K562 (cell line): ENCODE results near the gene SEC22A. TPM values are rescaled to one million over a fixed set of nuclear protein-coding genes. Genes with fewer than 3 reads are reported as not detected.

Experiments used
- EHMT2 ChIP-seq: fragments of 450-650 bp; IDR thresholded peaks from 2 replicates; pipeline ENCODE4 v1.6.1; 2018; ENCODE audit warnings: antibody characterized with exemption
- ETV6 ChIP-seq, 3 experiments: fragments of 150-350 bp in 1 of 3; sonication (generic) in 1 of 3; formaldehyde crosslinking in 1 of 3; IDR thresholded peaks; 2 replicates each; pipeline versions ENCODE4 v1.6.1 to v1.8.0; 2014 to 2022; ENCODE audit warnings: borderline replicate concordance in 2 of 3, low read depth in 2 of 3, antibody characterized with exemption in 1 of 3, low read length in 1 of 3, mild to moderate bottlenecking in 1 of 3, missing genetic modification reagents in 1 of 3
- FOXP4 ChIP-seq: sonication (generic); formaldehyde crosslinking; IDR thresholded peaks from 2 replicates; pipeline ENCODE4 v1.8.0; 2022; ENCODE audit warnings: mild to moderate bottlenecking, missing genetic modification reagents, borderline replicate concordance
- HCFC1 ChIP-seq: IDR thresholded peaks from 2 replicates; pipeline ENCODE4 v1.6.1; 2012; ENCODE audit warnings: low read depth, low read length, improper control_type of control experiment
- JUND ChIP-seq, 2 experiments: IDR thresholded peaks; 2 replicates in 1 of 2; 3 replicates in 1 of 2; pipeline ENCODE4 v1.6.1; 2011; ENCODE audit warnings: borderline replicate concordance in 2 of 2, low read depth in 2 of 2, low read length in 2 of 2, improper control_type of control experiment in 1 of 2, missing biosample characterization in 1 of 2, missing genetic modification characterization in 1 of 2, missing genetic modification reagents in 1 of 2
- NCOA1 ChIP-seq: fragments of 450-650 bp; IDR thresholded peaks from 2 replicates; pipeline ENCODE4 v1.6.1; 2016; ENCODE audit warnings: low read depth
- NR2C2 ChIP-seq, 2 experiments: fragments of 200-800 bp in 1 of 2; sonication (Bioruptor generic) in 1 of 2; sonication (generic) in 1 of 2; formaldehyde crosslinking in 1 of 2; IDR thresholded peaks; 2 replicates each; pipeline versions ENCODE4 v1.6.1 to v1.8.0; 2016 to 2022; ENCODE audit warnings: mild to moderate bottlenecking in 1 of 2, missing compliant biosample characterization in 1 of 2, missing genetic modification characterization in 1 of 2, missing genetic modification reagents in 1 of 2
- PRMT5 ChIP-seq: sonication (generic); formaldehyde crosslinking; IDR thresholded peaks from 2 replicates; pipeline ENCODE4 v1.5.0; 2020; ENCODE audit warnings: missing genetic modification reagents
- RAD21 ChIP-seq, 2 experiments: fragments of 250-450 bp in 1 of 2; fragments of 450-650 bp in 1 of 2; sonication (Bioruptor Pico) in 1 of 2; formaldehyde crosslinking in 1 of 2; IDR thresholded peaks in 1 of 2; conservative IDR thresholded peaks in 1 of 2; 2 replicates each; pipeline versions ENCODE4 v1.4.0 to v1.8.0; 2020 to 2022; ENCODE audit warnings: mild to moderate bottlenecking in 2 of 2, moderate library complexity in 1 of 2
- REST ChIP-seq, 2 experiments: fragments of 450-650 bp; formaldehyde crosslinking in 1 of 2; IDR thresholded peaks; 2 replicates each; pipeline versions ENCODE4 v1.4.0 to v1.6.1; 2014 to 2020; ENCODE audit warnings: mild to moderate bottlenecking in 2 of 2, borderline replicate concordance in 1 of 2, low read depth in 1 of 2
- U2AF1 ChIP-seq: fragments of 200-400 bp; formaldehyde crosslinking; optimal IDR thresholded peaks from 2 replicates; pipeline ENCODE3; 2017; ENCODE audit warnings: mild to moderate bottlenecking, low read depth, low read length, moderate library complexity
- ZNF165 ChIP-seq: fragments of 250-450 bp; sonication (Bioruptor Pico); IDR thresholded peaks from 2 replicates; pipeline ENCODE4 v1.4.0; 2020; ENCODE audit warnings: borderline replicate concordance
- ZNF589 ChIP-seq: fragments of 200-800 bp; sonication (Bioruptor generic); IDR thresholded peaks from 2 replicates; pipeline ENCODE4 v1.6.1; 2016; ENCODE audit warnings: low read depth, missing genetic modification characterization, missing compliant biosample characterization
- polyA plus RNA-seq, 8 experiments: library from polyadenylated mRNA; depleted of rRNA in 4 of 8; stranded (reverse) in 5 of 8; unstranded in 3 of 8; fragments of >200 nt; fragmentation: Nextera tagmentation in 2 of 8; fragmentation: Illumina TruSeq in 1 of 8; extraction: Ambion mirVana in 2 of 8; extraction: Trizol in 1 of 8; gene quantifications; 2 replicates each; pipeline versions ENCODE4 v1.2.1 to v1.2.3, GENCODE V29; 2011 to 2014; ENCODE audit warnings: inconsistent platforms in 1 of 8, missing spikeins in 1 of 8
- total RNA-seq, 7 experiments: library from RNA; depleted of rRNA in 6 of 7; stranded (reverse); fragments of >200 nt in 6 of 7; fragmentation: Illumina TruSeq in 2 of 7; extraction: Trizol in 2 of 7; gene quantifications; 2 replicates each; pipeline versions ENCODE4 v1.2.1 to v1.2.3, GENCODE V29; 2011 to 2021; ENCODE audit warnings: low replicate concordance in 1 of 7

SEC22A gene
- total and polyA plus RNA-seq, 9 of the 15 experiments (the other 6 are each of a cell fraction or from before 2014, with no cell fraction given), result 7.9 to 44.5 (median 20.5) TPM

- TF ChIP-seq PRMT5 (CRISPR knock-in tag) (peak; percentile 88; the same call in 1 of the 2 replicates), HCFC1 (peak; percentile 40; the same call in 1 of the 2 replicates), ETV6 (IDR thresholded peaks at IDR 0.05; ENCODE audit: borderline replicate concordance in 1 of 2, low read depth in 2 of 2, low read length in 1 of 2) (no peak), ETV6 (CRISPR knock-in tag; IDR thresholded peaks at IDR 0.05; ENCODE audit: borderline replicate concordance) (0 out of 2 replicates have a peak, but pooled peaks have one; percentile 29), FOXP4 (CRISPR knock-in tag) (0 out of 2 replicates have a peak, but pooled peaks have one; percentile 32), JUND (IDR thresholded peaks at IDR 0.05; ENCODE audit: borderline replicate concordance, low read depth, low read length) (0 out of 2 replicates have a peak, but pooled peaks have one; percentile 15), JUND (tag; IDR thresholded peaks at IDR 0.05; ENCODE audit: borderline replicate concordance, low read depth, low read length) (no peak), U2AF1 (no peak), NR2C2 (CRISPR knock-in tag; IDR thresholded peaks at IDR 0.05) (0 out of 2 replicates have a peak, but pooled peaks have one; percentile 34), NR2C2 (tag; IDR thresholded peaks at IDR 0.05) (no peak), NCOA1 (0 out of 2 replicates have a peak, but pooled peaks have one; percentile 38), REST (IDR thresholded peaks at IDR 0.05; ENCODE audit: borderline replicate concordance) (peak; percentile 100), REST (CRISPR knock-in tag; IDR thresholded peaks at IDR 0.05; ENCODE audit: low read depth) (peak; percentile 99), ZNF165 (CRISPR knock-in tag) (no peak), EHMT2 (peak; percentile 99), RAD21 (CRISPR knock-in tag; conservative IDR thresholded peaks at IDR 0.05 in 1 of 2, IDR thresholded peaks at IDR 0.05 in 1 of 2) (peak in 1 of 2 experiments; percentile 50; a peak in 2 of 4 replicates), ZNF589 (CRISPR knock-in tag) (no peak)
Observed at GRCh38 chr3:123286308-123287023, 84.7 kb downstream of the SEC22A start (continued).
